ENCODE measurements around the gene ZNF365.

ZNF365 gene

DNA sequence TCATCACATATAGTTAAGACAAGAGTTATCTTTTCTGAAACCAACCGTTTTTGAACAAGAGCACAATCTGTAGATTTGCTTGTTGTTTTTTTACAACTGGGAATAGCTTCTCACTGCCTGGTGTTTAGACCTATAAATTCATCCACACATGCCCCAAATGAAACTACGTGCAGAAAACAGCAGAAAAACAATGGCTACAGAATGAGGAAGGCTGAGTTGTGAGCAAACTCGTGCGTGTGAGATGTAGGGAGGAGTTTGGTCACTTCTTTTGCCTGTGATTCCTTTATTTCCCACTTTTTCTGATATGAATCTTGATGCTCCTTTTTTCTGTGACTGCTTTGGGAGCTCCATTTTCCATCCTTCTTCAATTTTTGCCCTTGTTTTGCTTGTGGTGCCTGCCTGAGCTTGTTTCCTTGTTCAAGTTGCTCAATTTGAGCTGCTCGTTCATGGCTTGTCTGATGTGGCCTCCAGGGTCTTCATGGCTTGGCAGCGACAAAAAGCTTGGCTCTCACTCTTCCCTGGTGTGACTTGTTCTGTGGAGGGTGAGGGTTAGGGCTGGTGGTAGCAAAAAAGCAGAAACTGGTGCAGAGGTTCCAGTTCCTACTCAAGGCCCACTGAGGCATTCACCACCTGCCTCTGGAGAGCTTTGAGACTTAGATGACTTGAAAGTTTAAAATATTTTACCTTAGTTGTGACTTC is 76.9 kb downstream of the ZNF365 start:
- in situ Hi-C loops (cut with HindIII; ENCODE audit: low pct_ligation_motif_present, low pct_unique_long_range_greater_than_20kb, low sequenced_read_pairs): no loop called here
- DNase-seq: no peak

DNA sequence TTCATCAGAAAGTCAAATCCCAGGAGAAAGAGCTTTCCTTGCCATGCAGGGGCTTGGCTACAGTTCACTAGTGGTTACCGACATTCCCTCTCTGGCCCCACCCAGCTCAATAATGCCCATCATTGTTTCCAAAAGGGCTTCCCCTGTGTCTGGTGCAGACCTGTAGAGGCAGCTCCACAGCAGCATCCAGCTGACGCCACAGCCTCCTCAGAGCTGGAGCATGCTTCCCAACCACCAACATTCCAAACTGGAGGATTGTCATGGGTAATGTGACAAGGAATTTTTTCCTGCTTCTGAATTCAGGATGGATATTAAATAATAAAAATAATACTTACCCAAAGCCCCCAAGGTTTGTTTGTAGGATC is 77.4 kb downstream of the ZNF365 start:
- in situ Hi-C loops (cut with HindIII; ENCODE audit: low pct_ligation_motif_present, low pct_unique_long_range_greater_than_20kb, low sequenced_read_pairs): no loop called here
- no peak for DNase-seq

All from ACHN (cell line).